Prostate gland (tissue), 2 donors: ENCODE data around the gene LRRC4B. TPM values are rescaled to one million over a fixed set of nuclear protein-coding genes. Genes with fewer than 3 reads are reported as not detected.
"Not testable (repeated sequence)": the region's sequence is repeated elsewhere in the genome, so short reads cannot be mapped to it uniquely, and the experiment has no call there.

Source experiments
- DNase-seq: peaks from one replicate; pipeline ENCODE4 v3.0.0-alpha.2; 2019; ENCODE audit warnings: low spot score
- H3K27ac ChIP-seq, 2 donors: fragments of 200-600 bp; sonication (generic); 2 replicates each; pipeline ENCODE4 v1.5.1; 2017 to 2019
- H3K27me3 ChIP-seq: fragments of 200-600 bp; sonication (generic); replicated peaks from 2 replicates; pipeline ENCODE4 v1.5.1; 2019; ENCODE audit not compliant: insufficient read depth
- H3K36me3 ChIP-seq, 2 donors: fragments of 200-600 bp; sonication (generic); 1 replicate in 1 of 2; 2 replicates in 1 of 2; pipeline versions ENCODE4 v1.5.1 to v1.8.1; 2017 to 2019
- H3K4me1 ChIP-seq: fragments of 200-600 bp; sonication (generic); replicated peaks from 2 replicates; pipeline ENCODE4 v1.5.1; 2019
- H3K4me3 ChIP-seq, 2 donors: fragments of 200-600 bp; sonication (generic); 2 replicates each; pipeline ENCODE4 v1.5.1; 2017 to 2019
- H3K9me3 ChIP-seq: fragments of 200-600 bp; sonication (generic); 2 replicates; pipeline ENCODE4 v1.5.1; 2017
- CTCF ChIP-seq, 4 experiments: fragments of 200-600 bp in 2 of 4; fragments of 450-650 bp in 2 of 4; sonication (generic) in 2 of 4; IDR thresholded peaks; 1 replicate in 3 of 4; 2 replicates in 1 of 4; pipeline ENCODE4 v1.5.1; 2016 to 2019; ENCODE audit warnings: antibody characterized with exemption in 4 of 4, mild to moderate bottlenecking in 2 of 4, moderate library complexity in 2 of 4
- POLR2A ChIP-seq: fragments of 450-650 bp; IDR thresholded peaks from one replicate; pipeline ENCODE4 v1.6.1; 2016; ENCODE audit warnings: antibody characterized with exemption, mild to moderate bottlenecking
- POLR2AphosphoS5 ChIP-seq: sonication (generic); formaldehyde crosslinking; IDR thresholded peaks from one replicate; pipeline ENCODE4 v1.6.1; 2017; ENCODE audit warnings: antibody characterized with exemption
- WGBS: methylation state at CpG from one replicate; pipeline ENCODE4 v1.1.5; 2018; 5-methylcytosine and 5-hydroxymethylcytosine counted together
- intact Hi-C: fragments of 100-400 bp; cut with DNase I; formaldehyde crosslinking; loops from one replicate; pipeline ENCODE4 v1.14.2; 2022
- total RNA-seq, 2 donors: library from RNA; depleted of rRNA; stranded (reverse); fragments of >200 nt; gene quantifications; one replicate each; pipeline ENCODE4 v1.1.0, GENCODE V29; 2016

LRRC4B gene
- total RNA-seq, 2 donors from 2014 or later: 5.6 to 7.9 TPM

GRCh38 chr19:50536662-50537305, 31.5 kb downstream of the LRRC4B start:
- 92% methylated on average over 16 of the region's 16 CpGs for WGBS
- Histone ChIP-seq H3K36me3 (no peaks in the 10 kb centered on the region), H3K4me1 (no peaks in the 10 kb centered on the region), H3K27me3 (no peaks in the 10 kb centered on the region), H3K27ac (no peak overlapping the region), H3K4me3 (no peak overlapping the region), H3K9me3 (no peaks in the 10 kb centered on the region)
- no peak for DNase-seq
- intact Hi-C loops: loop anchor here (5.0 kb wide), 1 partner anchor 246 kb away; no protein-coding TSS in a partner anchor
- TF ChIP-seq CTCF (IDR thresholded peaks at IDR 0.05) (no peak), POLR2AphosphoS5 (no peak), POLR2A (no peak)

GRCh38 chr19:50535672-50536187, 32.5 kb downstream of the LRRC4B start:
- 67% methylated on average over 11 of the region's 11 CpGs for WGBS
- Histone ChIP-seq H3K4me1 (no peaks in the 10 kb centered on the region), H3K27ac (no peak overlapping the region), H3K27me3 (peaks cover 4% of the 10 kb centered on the region), H3K4me3 (no peak overlapping the region), H3K9me3 (no peaks in the 10 kb centered on the region), H3K36me3 (no peaks in the 10 kb centered on the region)
- intact Hi-C loops: loop anchor here (5.0 kb wide), 1 partner anchor 247 kb away; no protein-coding TSS in a partner anchor
- no peak for DNase-seq
- TF ChIP-seq POLR2A: no peak
- TF ChIP-seq POLR2AphosphoS5: no peak
- TF ChIP-seq CTCF (IDR thresholded peaks at IDR 0.05): no peak

- TF ChIP-seq CTCF (IDR thresholded peaks at IDR 0.05) (no peak), POLR2A (no peak), POLR2AphosphoS5 (no peak)
- intact Hi-C loops: no loop called here
- Histone ChIP-seq H3K27me3 (peaks cover 14% of the 10 kb centered on the region), H3K27ac (no peak overlapping the region), H3K4me3 (no peak overlapping the region), H3K36me3 (no peaks in the 10 kb centered on the region), H3K4me1 (no peaks in the 10 kb centered on the region), H3K9me3 (no peaks in the 10 kb centered on the region)
- WGBS: 76% methylated on average over 3 of the region's 3 CpGs
- no peak for DNase-seq
These were observed 33.8 kb downstream of the LRRC4B start for GRCh38 chr19:50534478-50534877.

GRCh38 chr19:50532952-50533351, 35.3 kb downstream of the LRRC4B start:
- intact Hi-C loops: no loop called here
- no peak overlapping the region for H3K27ac ChIP-seq
- H3K4me1 ChIP-seq: no peaks in the 10 kb centered on the region
- no peak for DNase-seq
- H3K9me3 ChIP-seq: no peaks in the 10 kb centered on the region
- H3K27me3 ChIP-seq: peaks cover 18% of the 10 kb centered on the region
- no peaks in the 10 kb centered on the region for H3K36me3 ChIP-seq
- WGBS: 94% methylated on average over 4 of the region's 4 CpGs
- no peak for TF ChIP-seq CTCF (IDR thresholded peaks at IDR 0.05)
- no peak for TF ChIP-seq POLR2AphosphoS5
- TF ChIP-seq POLR2A: no peak
- no peak overlapping the region for H3K4me3 ChIP-seq

- H3K27ac ChIP-seq: no peak overlapping the region
- no peaks in the 10 kb centered on the region for H3K4me1 ChIP-seq
- WGBS: 36% methylated on average over 14 of the region's 14 CpGs
- intact Hi-C loops: no loop called here
- no peak for DNase-seq
- peaks cover 18% of the 10 kb centered on the region for H3K27me3 ChIP-seq
- no peaks in the 10 kb centered on the region for H3K9me3 ChIP-seq
- no peaks in the 10 kb centered on the region for H3K36me3 ChIP-seq
- TF ChIP-seq POLR2A: no peak
- TF ChIP-seq CTCF (IDR thresholded peaks at IDR 0.05): no peak
- no peak for TF ChIP-seq POLR2AphosphoS5
- H3K4me3 ChIP-seq: no peak overlapping the region
These were observed 37.0 kb downstream of the LRRC4B start for GRCh38 chr19:50531171-50531612.

GRCh38 chr19:50528052-50528451, 40.2 kb downstream of the LRRC4B start:
- WGBS: 85% methylated on average over 3 of the region's 3 CpGs
- H3K4me1 ChIP-seq, H3K36me3 ChIP-seq, H3K27ac ChIP-seq, intact Hi-C loops, H3K9me3 ChIP-seq, H3K4me3 ChIP-seq, DNase-seq: not testable (repeated sequence)
- H3K27me3 ChIP-seq: peaks cover 18% of the 10 kb centered on the region
